AG04449 (cell line): Measurements from ENCODE around the gene PIRT.

Experiments
- CTCF ChIA-PET: fragments of 350-600 bp; formaldehyde crosslinking; extraction: SDS; loops from one replicate; lab custom pipeline; 2021; ENCODE audit warnings: antibody characterized with exemption; lab: Yijun Ruan, JAX
- POLR2A ChIA-PET: fragments of 400-600, 350-600 bp; formaldehyde crosslinking; extraction: SDS; loops from one replicate; lab custom pipeline; 2020; ENCODE audit warnings: antibody characterized with exemption, inconsistent platforms; lab: Yijun Ruan, JAX
- DNase-seq: peaks from one replicate; pipeline ENCODE4 v3.0.0-alpha.2; 2010; ENCODE audit warnings: low read depth, low spot score
- H3K4me3 ChIP-seq: 2 replicates; pipeline ENCODE4 v1.5.1; 2011; ENCODE audit warnings: low read depth, mild to moderate bottlenecking, control low read depth, low read length
- CTCF ChIP-seq: IDR thresholded peaks from one replicate; pipeline ENCODE4 v1.5.1; 2011; ENCODE audit warnings: mild to moderate bottlenecking, moderate library complexity, low read length, control low read depth, inconsistent platforms; ENCODE audit not compliant: insufficient read depth; ENCODE audit errors: missing control alignments

Gene PIRT

GRCh38 chr17:10843811-10844210, 5.9 kb upstream of the PIRT start:
- ChIA-PET CTCF (interaction anchor here (0.7 to 7.7 kb wide), 13 partner anchors 9 to 1142 kb away, joined by 3 to 128 read pairs (median 7); no protein-coding TSS in a partner anchor), POLR2A (no interaction called here)
- H3K4me3 ChIP-seq = no peak overlapping the region
- DNase-seq = no peak
- TF ChIP-seq CTCF = no peak

GRCh38 chr17:10842658-10843057, 4.8 kb upstream of the PIRT start:
- H3K4me3 ChIP-seq = no peak overlapping the region
- no peak for DNase-seq
- ChIA-PET CTCF (interaction anchor here (1.0 to 7.7 kb wide), 3 partner anchors 107 to 226 kb away, joined by 3 to 128 read pairs (median 113); no protein-coding TSS in a partner anchor), POLR2A (no interaction called here)
- TF ChIP-seq CTCF = no peak

- CTCF ChIA-PET = interaction anchor here (1.1 to 2.2 kb wide), 2 partner anchors 10 to 102 kb away, joined by 3 to 8 read pairs; no protein-coding TSS in a partner anchor
These were observed 795 bp upstream of the PIRT start for GRCh38 chr17:10838682-10839081.

GRCh38 chr17:10836966-10837590, 809 bp downstream of the PIRT start:
- H3K4me3 ChIP-seq = no peak overlapping the region
- ChIA-PET POLR2A (interaction anchor here (0.6 kb wide), 1 partner anchor 1022 kb away, joined by 3 read pairs; no protein-coding TSS in a partner anchor), CTCF (no interaction called here)
- DNase-seq = no peak
- TF ChIP-seq CTCF = no peak

More at GRCh38 chr17:10838682-10839081, 795 bp upstream of the PIRT start:
- DNase-seq = no peak
- TF ChIP-seq CTCF = no peak
- no peak overlapping the region for H3K4me3 ChIP-seq
- POLR2A ChIA-PET = no interaction called here

- POLR2A ChIA-PET = no interaction called here
- H3K4me3 ChIP-seq = no peak overlapping the region
- no peak for DNase-seq
- CTCF ChIA-PET = no interaction called here
- no peak for TF ChIP-seq CTCF
These were observed 1.7 kb downstream of the PIRT start for GRCh38 chr17:10836145-10836544.

- CTCF ChIA-PET = no interaction called here
- no peak for TF ChIP-seq CTCF
These were observed 6.2 kb downstream of the PIRT start for GRCh38 chr17:10831696-10832095.

More at GRCh38 chr17:10831696-10832095, 6.2 kb downstream of the PIRT start:
- no peak for DNase-seq
- no peak overlapping the region for H3K4me3 ChIP-seq
- POLR2A ChIA-PET = no interaction called here
